HepG2 (cell line): ENCODE data around the gene ARHGEF10L. TPM values are rescaled to one million over a fixed set of nuclear protein-coding genes. Genes with fewer than 3 reads are reported as not detected.

Experiments used
- ATAC-seq: fragments of 200-7000 bp; cut with Tn5 transposase; 3 replicates; pipeline ENCODE4 v1.9.1; 2020; ENCODE audit warnings: mild to moderate bottlenecking, moderate library complexity
- BruUV-seq: library from RNA; stranded (reverse); fragments of 400-500 nt; replicated peaks from 2 replicates; lab custom pipeline; 2021; lab: Mats Ljungman, UMichigan
- CTCF ChIA-PET: fragments of 300-600 bp; formaldehyde crosslinking; extraction: SDS; loops from one replicate; lab custom pipeline; 2021; ENCODE audit warnings: low total read pairs, inconsistent platforms, low intra/inter-chr PET ratio; lab: Yijun Ruan, JAX
- POLR2A ChIA-PET: fragments of 350-600 bp; sonication (Branson Sonifier 250); formaldehyde crosslinking; loops from one replicate; lab custom pipeline; 2020; ENCODE audit warnings: antibody characterized with exemption, inconsistent platforms; lab: Yijun Ruan, JAX
- DNase-seq: peaks from one replicate; pipeline ENCODE4 v3.0.0-alpha.2; 2015; ENCODE audit warnings: low spot score
- FAIRE-seq: peaks from 3 replicates; lab custom pipeline; 2011; peaks lifted over from hg19 to GRCh38; lab: Jason Lieb, UNC
- H2AFZ ChIP-seq: one replicate; pipeline ENCODE4 v1.6.1; 2011; ENCODE audit warnings: low read length, inconsistent platforms
- H3K27ac ChIP-seq: fragments of 300-600 bp; 3 replicates; pipeline ENCODE4 v1.8.0; 2011; ENCODE audit warnings: mixed run types, mild to moderate bottlenecking, mixed read lengths, low read length, inconsistent platforms; ENCODE audit not compliant: insufficient read depth; ENCODE audit errors: extremely low read length
- H3K27me3 ChIP-seq, 2 experiments: fragments of 200-600 bp in 1 of 2; 2 replicates in 1 of 2; 3 replicates in 1 of 2; pipeline versions ENCODE4 v1.6.0 to v1.8.0; 2011; ENCODE audit warnings: low read length in 2 of 2, mild to moderate bottlenecking in 2 of 2, moderate library complexity in 2 of 2, inconsistent platforms in 1 of 2; ENCODE audit not compliant: insufficient read depth in 2 of 2, control insufficient read depth in 1 of 2
- H3K36me3 ChIP-seq, 2 experiments: fragments of 200-600 bp in 1 of 2; replicated peaks in 1 of 2; 2 replicates in 1 of 2; 3 replicates in 1 of 2; pipeline versions ENCODE4 v1.5.1 to v1.8.0; 2011; ENCODE audit warnings: low read length in 2 of 2, inconsistent platforms in 1 of 2; ENCODE audit not compliant: insufficient read depth in 2 of 2, control insufficient read depth in 1 of 2
- H3K4me1 ChIP-seq: 2 replicates; pipeline ENCODE4 v1.5.1; 2012; ENCODE audit warnings: low read length, inconsistent platforms; ENCODE audit not compliant: insufficient read depth
- H3K4me2 ChIP-seq: 2 replicates; pipeline ENCODE4 v1.6.0; 2011; ENCODE audit warnings: low read depth, low read length, inconsistent platforms
- H3K4me3 ChIP-seq, 3 experiments: fragments of 200-600 bp in 1 of 3; sonication (generic), shearing (Covaris generic) in 1 of 3; replicated peaks in 1 of 3; 2 replicates each; pipeline ENCODE4 v1.5.1; 2011 to 2016; ENCODE audit warnings: low read length in 3 of 3, inconsistent platforms in 2 of 3, low read depth in 2 of 3, mild to moderate bottlenecking in 2 of 3, control low read depth in 1 of 3, mixed read lengths in 1 of 3; ENCODE audit not compliant: insufficient read depth in 1 of 3
- H3K79me2 ChIP-seq: one replicate; pipeline ENCODE4 v1.6.1; 2011; ENCODE audit warnings: low read length, inconsistent platforms; ENCODE audit not compliant: insufficient read depth
- H3K9ac ChIP-seq: 2 replicates; pipeline ENCODE4 v1.6.0; 2011; ENCODE audit warnings: mild to moderate bottlenecking, low read depth, low read length, inconsistent platforms; ENCODE audit not compliant: insufficient read depth
- H3K9me3 ChIP-seq: 2 replicates; pipeline ENCODE4 v1.5.1; 2012; ENCODE audit warnings: mild to moderate bottlenecking, low read length
- H4K20me1 ChIP-seq: 2 replicates; pipeline ENCODE4 v1.6.0; 2011; ENCODE audit warnings: inconsistent platforms, mild to moderate bottlenecking, low read length, moderate library complexity; ENCODE audit not compliant: insufficient read depth
- DMAP1 ChIP-seq: IDR thresholded peaks from 2 replicates; pipeline ENCODE4 v1.6.1; 2016
- LCORL ChIP-seq, 2 experiments: fragments of 450-650 bp in 1 of 2; sonication (generic) in 1 of 2; formaldehyde crosslinking in 1 of 2; IDR thresholded peaks; 2 replicates each; pipeline versions ENCODE4 v1.5.0 to v1.6.1; 2017 to 2020; ENCODE audit warnings: antibody characterized with exemption in 1 of 2, missing genetic modification reagents in 1 of 2
- ZNF3 ChIP-seq: IDR thresholded peaks from 2 replicates; pipeline ENCODE4 v1.7.0; 2017; ENCODE audit warnings: inconsistent platforms
- ZNF367 ChIP-seq: sonication (generic); formaldehyde crosslinking; IDR thresholded peaks from 2 replicates; pipeline ENCODE4 v1.4.0; 2020; ENCODE audit warnings: missing genetic modification reagents, borderline replicate concordance
- ZNF703 ChIP-seq: sonication (generic); formaldehyde crosslinking; IDR thresholded peaks from 2 replicates; pipeline ENCODE4 v1.5.1; 2020; ENCODE audit warnings: missing genetic modification reagents, mild to moderate bottlenecking, moderate library complexity, borderline replicate concordance
- ZNF709 ChIP-seq: sonication (generic); formaldehyde crosslinking; IDR thresholded peaks from 2 replicates; pipeline ENCODE4 v1.5.0; 2020; ENCODE audit warnings: mild to moderate bottlenecking, missing genetic modification reagents
- ZZZ3 ChIP-seq: sonication (generic); formaldehyde crosslinking; IDR thresholded peaks from 2 replicates; pipeline ENCODE4 v1.4.0; 2020; ENCODE audit warnings: missing genetic modification reagents, mild to moderate bottlenecking, borderline replicate concordance
- WGBS: methylation state at CpG from one replicate; pipeline ENCODE4 v1.1.6; 2017; ENCODE audit warnings: low lambda C conversion rate; 5-methylcytosine and 5-hydroxymethylcytosine counted together
- in situ Hi-C: cut with HindIII; loops from 2 replicates; pipeline ENCODE4 v1.10.0; 2017; ENCODE audit warnings: low pct_unique_long_range_greater_than_20kb; ENCODE audit not compliant: extremely low pct_ligation_motif_present
- intact Hi-C: fragments of 100-400 bp; cut with micrococcal nuclease; formaldehyde crosslinking; loops from one replicate; pipeline ENCODE4 v1.10.0; 2022; ENCODE audit not compliant: unreplicated experiment
- polyA plus RNA-seq, 8 experiments: library from polyadenylated mRNA; depleted of rRNA in 3 of 8; stranded (reverse) in 7 of 8; unstranded in 1 of 8; fragments of >200 nt; fragmentation: Illumina TruSeq in 4 of 8; extraction: Trizol in 4 of 8; gene quantifications; 2 replicates each; pipeline versions ENCODE4 v1.2.1 to v1.2.3, GENCODE V29; 2011 to 2016; ENCODE audit warnings: low read depth in 4 of 8, missing spikeins in 1 of 8, mixed read lengths in 1 of 8; ENCODE audit not compliant: insufficient read depth in 1 of 8
- total RNA-seq, 5 experiments: library from RNA; depleted of rRNA; stranded (reverse); fragments of >200 nt; fragmentation: Illumina TruSeq; extraction: Trizol; gene quantifications; 2 replicates each; pipeline ENCODE4 v1.2.3, GENCODE V29; 2016; ENCODE audit warnings: low read depth in 1 of 5
- TF ChIP-seq, protein P1 (sequence below): sonication (generic); formaldehyde crosslinking; IDR thresholded peaks from 2 replicates; pipeline ENCODE4 v1.8.0; 2022; ENCODE audit warnings: missing genetic modification reagents, mild to moderate bottlenecking, inconsistent platforms, borderline replicate concordance

The ARHGEF10L gene
- total and polyA plus RNA-seq, 2 of the 13 experiments (the other 11 are each of a cell fraction or from before 2014, with no cell fraction given): 46.5 to 78.3 TPM

DNA sequence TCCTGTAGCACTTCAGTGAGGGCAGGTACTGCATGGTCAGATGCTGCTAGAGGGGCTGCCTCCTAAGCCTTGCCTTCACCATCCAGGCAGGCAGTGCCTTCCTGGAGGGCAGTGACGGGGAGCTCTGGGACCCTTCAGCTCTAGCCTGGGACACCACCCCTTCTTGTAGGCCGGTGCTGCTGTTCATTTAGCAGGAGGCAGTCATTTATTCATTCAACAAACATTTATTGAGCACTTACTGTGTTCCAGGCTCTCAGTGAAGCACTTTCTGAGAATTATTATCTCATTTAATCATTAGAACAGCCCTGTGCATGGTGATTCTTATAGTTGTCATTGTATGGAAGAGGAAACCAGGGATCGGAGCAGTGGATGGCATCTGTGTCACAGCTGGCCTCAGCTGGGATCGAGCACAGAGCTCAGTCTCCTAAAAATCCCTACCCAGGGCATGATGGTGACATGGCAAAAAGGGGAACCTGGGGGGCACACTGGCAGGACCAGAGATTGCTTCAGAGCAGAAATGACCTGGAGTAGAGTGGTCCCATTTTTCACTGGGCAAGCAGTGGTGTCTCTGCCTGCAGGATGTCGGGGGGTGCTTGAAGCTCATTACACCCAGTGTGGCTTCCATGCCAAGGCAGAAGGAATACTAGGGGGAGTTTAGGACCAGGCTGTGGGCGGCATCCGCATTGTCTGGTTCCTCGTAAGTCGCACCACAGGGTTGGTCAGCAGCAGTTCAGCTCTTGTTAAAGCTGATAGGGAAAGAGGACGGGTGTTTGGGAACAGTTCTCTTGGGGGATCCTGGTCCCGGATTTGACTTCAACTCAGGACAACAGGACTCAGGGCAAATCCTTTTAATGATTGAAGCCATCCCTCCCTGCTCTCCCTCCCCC lies 28.8 kb downstream of the ARHGEF10L start:
- H2AFZ ChIP-seq: no peak overlapping the region
- no peaks in the 10 kb centered on the region for H4K20me1 ChIP-seq
- FAIRE-seq (no peak), DNase-seq (no peak), ATAC-seq (no peak)
- TF ChIP-seq ZNF3 (peak; percentile 90), ZNF703 (CRISPR knock-in tag) (no peak)
- in situ Hi-C loops (no loop called here), intact Hi-C loops (no loop called here)
- POLR2A ChIA-PET: interaction anchor here (0.8 to 2.5 kb wide), 3 partner anchors 8 to 30 kb away, joined by 3 to 36 read pairs (median 5); no protein-coding TSS in a partner anchor
- H3K9ac ChIP-seq: no peak overlapping the region
- no TSS peak for BruUV-seq
- WGBS: 87% methylated on average over 9 of the region's 11 CpGs
- peaks cover 76% of the 10 kb centered on the region for H3K4me1 ChIP-seq
- H3K36me3 ChIP-seq: no peaks in the 10 kb centered on the region
- no peaks in the 10 kb centered on the region for H3K27me3 ChIP-seq
- H3K4me3 ChIP-seq: no peak overlapping the region
- no peaks in the 10 kb centered on the region for H3K9me3 ChIP-seq
- no peak overlapping the region for H3K27ac ChIP-seq
- CTCF ChIA-PET: no interaction called here
- no peaks in the 10 kb centered on the region for H3K79me2 ChIP-seq
- H3K4me2 ChIP-seq: no peak overlapping the region

DNA sequence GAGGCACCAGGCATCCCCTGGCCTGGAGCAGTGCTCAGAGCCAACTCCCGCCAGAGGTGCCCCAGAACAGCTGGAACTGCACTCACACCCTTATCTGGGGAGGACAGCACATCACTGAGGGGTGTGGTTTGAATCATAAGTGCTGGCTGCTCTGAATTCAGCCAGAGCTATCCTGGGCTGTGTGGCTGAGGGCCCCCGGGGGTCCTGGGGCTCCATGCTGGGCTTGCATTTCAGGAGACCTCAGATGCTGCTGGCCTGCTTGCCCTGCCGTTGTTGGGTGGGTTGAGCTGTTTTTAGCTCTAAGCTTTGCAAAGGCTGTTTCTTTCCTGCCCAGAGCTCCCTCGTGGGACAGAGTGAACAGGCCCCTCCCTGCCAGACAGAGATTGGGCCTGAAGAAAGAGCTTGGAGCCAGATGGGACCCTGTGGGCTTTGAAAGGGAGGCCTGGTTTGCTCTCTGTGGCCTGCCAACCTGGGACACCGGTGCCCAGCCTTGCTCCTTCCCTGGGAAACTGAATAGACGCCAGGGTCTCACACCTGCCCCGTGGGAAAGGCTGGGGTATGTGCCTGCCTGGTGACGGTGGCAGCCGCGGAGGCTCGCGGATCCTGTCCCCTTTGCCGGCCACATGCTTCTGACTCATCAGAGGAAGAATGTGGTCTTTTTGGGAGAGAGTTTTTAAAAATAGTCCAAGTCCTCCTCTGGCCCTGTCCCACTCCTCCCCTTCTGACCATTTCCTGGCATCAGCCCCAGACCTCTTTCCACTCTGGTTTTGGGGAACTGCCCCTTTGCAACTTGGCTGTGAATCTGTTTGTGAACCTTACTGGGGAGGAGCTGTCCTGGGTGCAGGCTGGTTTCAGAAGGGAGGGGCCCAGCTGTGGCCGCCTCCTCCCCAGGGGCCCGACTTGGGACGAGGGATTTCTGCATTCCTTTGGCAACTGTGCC lies 30.0 kb downstream of the ARHGEF10L start:
- DNase-seq (peak; percentile 44), ATAC-seq (0 out of 3 replicates have a peak, but pooled peaks have one; percentile 6), FAIRE-seq (no peak)
- peaks cover 77% of the 10 kb centered on the region for H3K4me1 ChIP-seq
- BruUV-seq: no TSS peak
- H3K9ac ChIP-seq: peak overlapping the region; percentile 51; the same call in 1 of the 2 replicates
- H3K79me2 ChIP-seq: no peaks in the 10 kb centered on the region
- H3K36me3 ChIP-seq: no peaks in the 10 kb centered on the region
- no peaks in the 10 kb centered on the region for H3K9me3 ChIP-seq
- H3K27ac ChIP-seq: no peak overlapping the region
- no peak overlapping the region for H2AFZ ChIP-seq
- no peaks in the 10 kb centered on the region for H4K20me1 ChIP-seq
- 7% methylated on average over 3 of the region's 16 CpGs for WGBS
- ChIA-PET CTCF (interaction anchor here (1.4 kb wide), 1 partner anchor 67 kb away, joined by 3 read pairs; no protein-coding TSS in a partner anchor), POLR2A (interaction anchor here (0.7 to 2.5 kb wide), 8 partner anchors 8 to 67 kb away, joined by 3 to 36 read pairs (median 4); no protein-coding TSS in a partner anchor)
- peak overlapping the region; percentile 73 for H3K4me2 ChIP-seq
- intact Hi-C loops (no loop called here), in situ Hi-C loops (loop anchor here (5.0 kb wide), 1 partner anchor 67 kb away; no protein-coding TSS in a partner anchor)
- peak overlapping the region; percentile 25 to 45 (median 35); a peak in 5 of 6 replicates for H3K4me3 ChIP-seq
- no peaks in the 10 kb centered on the region for H3K27me3 ChIP-seq
- TF ChIP-seq ZNF367 (CRISPR knock-in tag) (no peak), ZNF709 (CRISPR knock-in tag) (no peak), DMAP1 (CRISPR knock-in tag) (no peak), ZZZ3 (CRISPR knock-in tag) (no peak), LCORL (IDR thresholded peaks at IDR 0.05) (no peak), LCORL (CRISPR knock-in tag; IDR thresholded peaks at IDR 0.05) (peak; percentile 41)
- TF ChIP-seq, protein P1, sequence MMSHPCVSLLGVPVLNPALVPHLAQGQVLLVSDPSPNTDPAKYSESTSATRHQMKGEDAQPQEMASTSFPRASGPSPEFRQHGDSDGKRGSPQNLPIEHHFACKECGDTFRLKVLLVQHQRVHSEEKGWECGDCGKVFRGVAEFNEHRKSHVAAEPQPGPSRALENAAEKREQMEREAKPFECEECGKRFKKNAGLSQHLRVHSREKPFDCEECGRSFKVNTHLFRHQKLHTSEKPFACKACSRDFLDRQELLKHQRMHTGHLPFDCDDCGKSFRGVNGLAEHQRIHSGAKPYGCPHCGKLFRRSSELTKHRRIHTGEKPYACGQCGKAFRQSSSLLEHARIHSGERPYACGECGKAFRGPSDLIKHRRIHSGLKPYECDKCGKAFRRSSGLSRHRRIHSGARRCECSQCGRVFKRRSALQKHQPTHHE (CRISPR knock-in tag): no peak
